WTC11 (cell line): ENCODE data around the gene SPRYD3. TPM values are rescaled to one million over a fixed set of nuclear protein-coding genes. Genes with fewer than 3 reads are reported as not detected.
A peak's percentile ranks its signal among the peaks of the same experiment; 100 is the strongest.

ENCODE experiments used
- ATAC-seq: fragments of 200-7000 bp; cut with Tn5 transposase; 2 replicates; pipeline ENCODE4 v1.10.0; 2021; ENCODE audit warnings: mild to moderate bottlenecking, moderate library complexity
- CTCF ChIA-PET: fragments of 300-600 bp; sonication (Branson Sonifier 250); formaldehyde crosslinking; loops from one replicate; lab custom pipeline; 2021; ENCODE audit warnings: antibody characterized with exemption; lab: Charles Lee
- POLR2A ChIA-PET: fragments of 350-600 bp; sonication (Branson Sonifier 250); formaldehyde crosslinking; loops from one replicate; lab custom pipeline; 2021; ENCODE audit warnings: antibody characterized with exemption; lab: Charles Lee
- DNase-seq: peaks from one replicate; pipeline ENCODE4 v3.0.0; 2021; ENCODE audit warnings: low spot score
- H3K27ac Mint-ChIP-seq: 2 replicates; pipeline ENCODE4 v1.8.0; 2021; ENCODE audit warnings: mixed read lengths
- H3K27me3 Mint-ChIP-seq: 2 replicates; pipeline ENCODE4 v1.8.0; 2021; ENCODE audit warnings: low read depth, mild to moderate bottlenecking, moderate library complexity, mixed read lengths
- H3K36me3 Mint-ChIP-seq: 2 replicates; pipeline ENCODE4 v1.8.0; 2021; ENCODE audit warnings: mixed read lengths
- H3K4me1 Mint-ChIP-seq: 2 replicates; pipeline ENCODE4 v1.8.0; 2022; ENCODE audit warnings: mixed read lengths
- H3K4me3 Mint-ChIP-seq: 2 replicates; pipeline ENCODE4 v1.8.0; 2021; ENCODE audit warnings: mild to moderate bottlenecking, moderate library complexity, mixed read lengths
- H3K9me3 Mint-ChIP-seq: 2 replicates; pipeline ENCODE4 v1.8.0; 2021; ENCODE audit warnings: mixed read lengths
- AR ChIP-seq: fragments of 250-450 bp; sonication (Bioruptor Pico); IDR thresholded peaks from 2 replicates; pipeline ENCODE4 v1.9.0; 2021; ENCODE audit warnings: mild to moderate bottlenecking
- ARID4B ChIP-seq: sonication (generic); formaldehyde crosslinking; IDR thresholded peaks from 2 replicates; pipeline ENCODE4 v1.8.0; 2023; ENCODE audit warnings: missing genetic modification reagents, mild to moderate bottlenecking, borderline replicate concordance
- ATF1 ChIP-seq: sonication (generic); formaldehyde crosslinking; IDR thresholded peaks from 2 replicates; pipeline ENCODE4 v1.8.1; 2023; ENCODE audit warnings: mild to moderate bottlenecking, moderate library complexity, missing genetic modification reagents
- ATF3 ChIP-seq: sonication (generic); formaldehyde crosslinking; conservative IDR thresholded peaks from 2 replicates; pipeline ENCODE4 v1.8.1; 2022; ENCODE audit warnings: mild to moderate bottlenecking, missing genetic modification reagents
- CREB1 ChIP-seq: sonication (generic); formaldehyde crosslinking; IDR thresholded peaks from 2 replicates; pipeline ENCODE4 v1.8.0; 2023; ENCODE audit warnings: mild to moderate bottlenecking, missing genetic modification reagents
- CTCF ChIP-seq: fragments of 200-600 bp; IDR thresholded peaks from 2 replicates; pipeline ENCODE4 v1.8.0; 2022; ENCODE audit warnings: antibody characterized with exemption
- GRHL2 ChIP-seq: fragments of 250-450 bp; sonication (Bioruptor Pico); IDR thresholded peaks from 2 replicates; pipeline ENCODE4 v1.8.0; 2022; ENCODE audit warnings: mild to moderate bottlenecking, moderate library complexity; ENCODE audit not compliant: insufficient replicate concordance, severe bottlenecking
- HMGXB4 ChIP-seq: sonication (generic); formaldehyde crosslinking; IDR thresholded peaks from 2 replicates; pipeline ENCODE4 v1.8.1; 2023; ENCODE audit warnings: mild to moderate bottlenecking, moderate library complexity, missing genetic modification reagents
- JAZF1 ChIP-seq: fragments of 250-450 bp; sonication (Bioruptor Pico); IDR thresholded peaks from 2 replicates; pipeline ENCODE4 v1.9.0; 2021; ENCODE audit warnings: moderate library complexity, mild to moderate bottlenecking, inconsistent platforms
- MXD4 ChIP-seq: fragments of 250-450 bp; sonication (Bioruptor Pico); IDR thresholded peaks from 2 replicates; pipeline ENCODE4 v1.8.0; 2021; ENCODE audit warnings: mild to moderate bottlenecking, moderate library complexity, borderline replicate concordance
- NFYB ChIP-seq: sonication (generic); formaldehyde crosslinking; conservative IDR thresholded peaks from 2 replicates; pipeline ENCODE4 v1.8.0; 2022; ENCODE audit warnings: low read depth, missing genetic modification reagents
- OVOL2 ChIP-seq: fragments of 250-450 bp; sonication (Bioruptor Pico); IDR thresholded peaks from 2 replicates; pipeline ENCODE4 v1.9.0; 2021; ENCODE audit warnings: mild to moderate bottlenecking, borderline replicate concordance
- SOX15 ChIP-seq: fragments of 250-450 bp; sonication (Bioruptor Pico); IDR thresholded peaks from 2 replicates; pipeline ENCODE4 v1.9.0; 2021; ENCODE audit warnings: mild to moderate bottlenecking
- USF1 ChIP-seq: sonication (generic); formaldehyde crosslinking; IDR thresholded peaks from 2 replicates; pipeline ENCODE4 v1.8.0; 2022; ENCODE audit warnings: mild to moderate bottlenecking, missing genetic modification reagents
- USF2 ChIP-seq: sonication (generic); formaldehyde crosslinking; IDR thresholded peaks from 2 replicates; pipeline ENCODE4 v1.8.1; 2023; ENCODE audit warnings: mild to moderate bottlenecking, missing genetic modification reagents, moderate library complexity
- ZNF121 ChIP-seq: sonication (generic); formaldehyde crosslinking; IDR thresholded peaks from 2 replicates; pipeline ENCODE4 v1.8.0; 2023; ENCODE audit warnings: missing genetic modification reagents
- ZNF416 ChIP-seq: fragments of 250-450 bp; sonication (Bioruptor Pico); IDR thresholded peaks from 2 replicates; pipeline ENCODE4 v1.9.0; 2021; ENCODE audit warnings: mild to moderate bottlenecking, inconsistent platforms
- ZNF671 ChIP-seq: fragments of 250-450 bp; sonication (Bioruptor Pico); IDR thresholded peaks from 2 replicates; pipeline ENCODE4 v1.8.0; 2021; ENCODE audit warnings: mild to moderate bottlenecking
- total RNA-seq: library from RNA; stranded (reverse); gene quantifications from 3 replicates; pipeline ENCODE4 v1.2.3, GENCODE V29; 2021

Gene SPRYD3
- total RNA-seq, 1 experiment from 2014 or later, result 11.9 TPM

- TF ChIP-seq AR (no peak), JAZF1 (CRISPR knock-in tag) (no peak), NFYB (CRISPR knock-in tag) (no peak), ATF1 (no peak), USF1 (CRISPR knock-in tag) (no peak)
Observed at GRCh38 chr12:53082637-53083175, 3.5 kb upstream of the SPRYD3 start (continued).

GRCh38 chr12:53078425-53079225 is 565 bp downstream of the SPRYD3 start:
- ChIA-PET POLR2A (interaction anchor here (0.6 to 1.9 kb wide), 13 partner anchors 8 to 138 kb away, joined by 3 to 5 read pairs (median 3); partner anchors contain the start of genes CSAD, EIF4B, IGFBP6 and ZNF740), CTCF (interaction anchor here (0.6 to 3.7 kb wide), 28 partner anchors 8 to 303 kb away, joined by 3 to 80 read pairs (median 6); partner anchors contain the start of genes AAAS, CSAD, ESPL1 and IGFBP6)
- no peaks in the 10 kb centered on the region for H3K9me3 Mint-ChIP-seq
- peak overlapping the region; percentile 34; the same call in 1 of the 2 replicates for H3K27ac Mint-ChIP-seq
- H3K27me3 Mint-ChIP-seq, result peaks cover 40% of the 10 kb centered on the region
- H3K36me3 Mint-ChIP-seq, result peaks cover 12% of the 10 kb centered on the region; the same call in 1 of the 2 replicates
- H3K4me1 Mint-ChIP-seq, result peaks cover 13% of the 10 kb centered on the region
- no peak for DNase-seq
- peak; percentile 9; the same call in 1 of the 2 replicates for ATAC-seq
- peak overlapping the region; percentile 85 for H3K4me3 Mint-ChIP-seq
- no peak for TF ChIP-seq SOX15 (CRISPR knock-in tag)
- no peak for TF ChIP-seq ZNF671 (CRISPR knock-in tag)
- no peak for TF ChIP-seq GRHL2 (CRISPR knock-in tag)
- no peak for TF ChIP-seq HMGXB4
- no peak for TF ChIP-seq CTCF
- no peak for TF ChIP-seq ZNF121 (CRISPR knock-in tag)
- TF ChIP-seq USF2, result peak; percentile 59
- TF ChIP-seq ARID4B, result 0 out of 2 replicates have a peak, but pooled peaks have one; percentile 57
- no peak for TF ChIP-seq OVOL2
- TF ChIP-seq CREB1, result no peak
- no peak for TF ChIP-seq ATF3 (CRISPR knock-in tag)
- no peak for TF ChIP-seq MXD4 (CRISPR knock-in tag)
- no peak for TF ChIP-seq ZNF416 (CRISPR knock-in tag)
